GM23248 (cell line): ENCODE measurements around the gene GSTT2.

Experiments used
- EZH2 ChIP-seq: fragments of 200-600 bp; sonication (generic); IDR thresholded peaks from 2 replicates; pipeline ENCODE4 v1.6.1; 2018; ENCODE audit warnings: antibody characterized with exemption, mild to moderate bottlenecking; ENCODE audit not compliant: insufficient read depth, poor library complexity, severe bottlenecking
- EZH2phosphoT487 ChIP-seq: fragments of 200-600 bp; sonication (generic); IDR thresholded peaks from 2 replicates; pipeline ENCODE4 v1.6.1; 2018; ENCODE audit warnings: antibody characterized with exemption, moderate library complexity, mild to moderate bottlenecking, low read depth; ENCODE audit not compliant: insufficient read depth

DNA sequence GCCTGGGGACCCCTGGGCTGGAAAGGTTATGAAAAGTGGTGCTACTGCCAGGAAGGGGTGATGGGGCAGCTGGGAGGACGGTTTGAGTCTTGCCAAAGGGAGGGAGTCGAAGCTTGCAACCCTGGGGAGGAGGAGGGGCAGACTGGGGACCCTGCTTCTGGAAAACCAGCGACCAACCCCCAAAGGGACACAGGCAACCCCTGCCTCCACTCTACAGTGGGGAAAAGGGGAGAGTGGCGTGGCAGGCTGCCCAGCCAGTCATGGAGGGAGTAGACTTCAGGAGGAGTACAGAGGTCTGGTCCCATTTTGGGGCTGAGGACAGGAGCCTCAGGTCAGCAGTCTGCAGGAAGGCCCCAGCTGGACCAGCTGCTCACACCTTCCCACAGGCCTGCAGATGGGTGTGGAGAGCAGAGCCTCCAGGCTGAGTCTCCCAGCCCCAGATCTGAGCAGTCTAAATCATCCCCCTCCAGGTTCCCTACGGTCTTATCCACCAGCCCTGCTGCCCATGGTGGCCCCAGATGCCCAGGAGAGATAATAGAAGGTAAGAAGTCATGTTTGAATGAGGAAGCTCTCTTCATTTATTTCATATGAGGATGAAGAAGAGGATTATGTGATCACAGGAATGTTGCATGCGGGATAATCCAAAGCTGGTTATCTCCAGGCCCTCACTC is 9.0 kb upstream of the GSTT2 start:
- TF ChIP-seq EZH2 = no peak
- no peak for TF ChIP-seq EZH2phosphoT487
